NCI-H510A treated with DMSO at 0.1 percent for 48 hours (cell line): ENCODE data around the gene LBP.
"Not testable (repeated sequence)": the region's sequence is repeated elsewhere in the genome, so short reads cannot be mapped to it uniquely, and the experiment has no call there.

Experiments
- DNase-seq: peaks from one replicate; lab custom pipeline; 2025; lab: John Stamatoyannopoulos, UW

Gene LBP, protein sequence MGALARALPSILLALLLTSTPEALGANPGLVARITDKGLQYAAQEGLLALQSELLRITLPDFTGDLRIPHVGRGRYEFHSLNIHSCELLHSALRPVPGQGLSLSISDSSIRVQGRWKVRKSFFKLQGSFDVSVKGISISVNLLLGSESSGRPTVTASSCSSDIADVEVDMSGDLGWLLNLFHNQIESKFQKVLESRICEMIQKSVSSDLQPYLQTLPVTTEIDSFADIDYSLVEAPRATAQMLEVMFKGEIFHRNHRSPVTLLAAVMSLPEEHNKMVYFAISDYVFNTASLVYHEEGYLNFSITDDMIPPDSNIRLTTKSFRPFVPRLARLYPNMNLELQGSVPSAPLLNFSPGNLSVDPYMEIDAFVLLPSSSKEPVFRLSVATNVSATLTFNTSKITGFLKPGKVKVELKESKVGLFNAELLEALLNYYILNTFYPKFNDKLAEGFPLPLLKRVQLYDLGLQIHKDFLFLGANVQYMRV

DNA sequence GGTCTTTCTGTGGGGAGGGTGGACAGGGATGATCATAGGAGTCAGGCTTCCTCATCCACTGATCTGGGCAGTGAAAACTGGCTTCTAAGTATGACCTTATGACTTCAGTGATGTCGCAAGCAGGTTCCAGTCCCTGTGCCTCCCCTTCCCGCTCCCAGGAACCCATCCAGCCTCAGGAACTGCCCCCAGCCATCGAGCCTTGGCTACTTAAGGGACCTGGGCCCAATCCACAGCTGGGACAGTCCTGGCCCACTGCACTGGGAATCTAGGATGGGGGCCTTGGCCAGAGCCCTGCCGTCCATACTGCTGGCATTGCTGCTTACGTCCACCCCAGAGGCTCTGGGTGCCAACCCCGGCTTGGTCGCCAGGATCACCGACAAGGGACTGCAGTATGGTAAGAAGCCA is at the start of gene LBP:
TSS of gene LBP (plus strand) at position 236 of the 405 bp plus-strand sequence. CDS start at position 271, 35 bp downstream.
- DNase-seq, result no peak

GRCh38 chr20:38297916-38298674 is 48.2 kb upstream of the LBP start:
- no peak for DNase-seq

DNA sequence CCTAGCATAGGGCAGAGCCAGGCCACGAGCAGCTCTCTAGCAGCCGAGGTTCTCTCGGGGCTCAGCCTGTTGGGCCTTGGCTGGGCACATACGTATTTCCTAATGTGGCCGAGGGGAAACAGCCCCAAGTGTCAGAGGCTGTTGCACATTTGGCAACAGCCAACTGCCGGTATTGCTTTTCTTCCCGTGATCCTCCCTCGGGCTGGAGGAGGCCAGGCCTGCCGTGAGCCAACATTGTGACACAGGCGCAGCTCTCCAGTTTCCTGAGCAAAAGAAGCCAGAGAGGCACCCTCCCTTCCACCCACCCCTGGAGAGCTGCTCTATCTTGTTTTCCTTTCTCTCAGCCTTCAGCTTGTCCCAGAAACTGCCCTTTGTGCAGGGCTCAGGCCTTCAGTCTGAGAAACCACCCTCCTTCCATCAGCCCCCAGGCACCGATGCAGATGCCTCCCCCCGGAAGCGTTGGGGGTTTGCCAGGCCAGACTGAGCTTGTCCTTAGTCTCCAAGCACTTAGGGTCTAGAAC is 47.5 kb upstream of the LBP start:
- DNase-seq, result no peak

DNA sequence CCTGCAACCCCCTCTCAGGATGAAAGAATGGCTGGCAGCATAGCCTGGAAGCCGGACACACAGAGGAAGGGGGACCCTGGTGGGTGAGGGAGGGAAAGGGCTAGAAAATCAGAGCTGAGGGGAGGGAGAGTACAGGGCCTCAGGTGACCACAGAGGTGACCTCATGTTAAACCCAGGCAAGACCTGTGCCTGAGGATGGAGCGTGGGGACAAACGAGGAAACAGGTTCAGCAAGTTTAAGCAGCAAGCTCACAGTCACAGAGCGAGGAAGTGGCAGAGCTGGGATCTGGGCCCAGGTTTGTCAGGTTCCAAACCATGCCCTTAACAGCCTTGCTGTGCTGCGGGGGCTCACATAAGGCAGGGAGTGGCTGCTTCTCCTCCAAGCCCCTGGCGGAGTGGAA is 46.3 kb upstream of the LBP start:
- peak; percentile 64 for DNase-seq

DNA sequence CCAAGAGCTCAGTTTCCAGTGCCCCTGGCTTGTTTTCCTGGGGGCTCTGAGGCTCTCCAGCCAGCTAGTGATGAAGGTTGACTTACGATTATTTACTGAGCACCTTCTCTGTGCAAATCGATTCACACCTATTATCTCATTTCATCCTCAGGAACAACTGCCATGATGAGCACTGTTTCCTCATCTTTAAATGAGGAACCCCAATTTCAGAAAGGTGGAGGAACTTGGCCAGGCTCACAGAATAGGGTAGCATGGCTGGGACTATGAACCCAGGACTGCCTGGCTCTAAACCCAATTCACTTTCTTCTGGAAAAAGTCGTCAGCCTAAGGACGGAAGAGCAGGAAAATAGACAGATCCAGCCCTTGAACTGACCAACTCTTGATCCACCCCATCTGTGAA is 45.8 kb upstream of the LBP start:
- no peak for DNase-seq

- DNase-seq, result no peak
These were observed 45.0 kb upstream of the LBP start for GRCh38 chr20:38301309-38301708.

DNA sequence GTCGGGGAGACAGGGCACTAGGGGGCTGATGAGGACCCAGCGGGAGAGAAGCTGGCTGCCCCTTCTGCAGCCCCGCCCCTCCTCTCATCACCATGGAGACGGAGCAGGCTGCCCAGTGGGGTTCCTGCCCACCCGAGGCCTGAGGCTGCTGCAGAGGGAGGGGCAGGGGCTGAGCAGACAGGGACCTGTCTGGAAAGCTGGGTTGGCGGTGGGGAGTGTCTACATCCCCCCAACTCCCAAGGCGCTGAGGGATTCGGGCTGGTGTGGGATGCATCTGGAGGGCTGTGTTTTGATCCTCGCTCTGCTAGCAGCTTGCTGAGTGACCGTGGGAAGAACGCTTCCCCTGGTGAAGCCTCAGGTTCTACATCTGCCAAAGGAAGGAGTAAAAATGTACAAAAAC is 43.5 kb upstream of the LBP start:
- DNase-seq, result no peak

DNA sequence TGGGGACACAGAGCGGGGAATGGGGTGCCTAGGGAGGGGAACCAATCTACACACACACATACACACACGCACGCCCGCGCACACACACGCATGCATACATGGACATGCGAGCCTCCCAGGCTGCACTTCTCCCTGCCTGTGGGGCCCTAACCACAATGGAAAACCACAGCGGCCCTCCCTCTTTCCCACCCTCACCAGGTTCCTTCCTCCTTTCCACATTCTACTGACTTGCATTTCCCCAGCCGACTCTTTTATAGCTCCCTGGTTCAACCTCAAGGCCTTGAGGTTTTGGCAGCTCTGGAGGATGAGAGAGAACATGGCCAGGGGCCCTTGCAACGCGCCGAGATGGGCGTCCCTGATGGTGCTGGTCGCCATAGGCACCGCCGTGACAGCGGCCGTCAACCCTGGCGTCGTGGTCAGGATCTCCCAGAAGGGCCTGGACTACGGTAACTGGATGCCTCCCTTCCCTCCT is 42.3 kb upstream of the LBP start, which contains the start of gene BPI:
TSS of gene BPI (plus strand) at position 249 of the 472 bp plus-strand sequence. CDS start at position 317, 68 bp downstream.
- no peak for DNase-seq

- no peak for DNase-seq
These were observed 41.3 kb upstream of the LBP start for GRCh38 chr20:38304845-38305447.

DNA sequence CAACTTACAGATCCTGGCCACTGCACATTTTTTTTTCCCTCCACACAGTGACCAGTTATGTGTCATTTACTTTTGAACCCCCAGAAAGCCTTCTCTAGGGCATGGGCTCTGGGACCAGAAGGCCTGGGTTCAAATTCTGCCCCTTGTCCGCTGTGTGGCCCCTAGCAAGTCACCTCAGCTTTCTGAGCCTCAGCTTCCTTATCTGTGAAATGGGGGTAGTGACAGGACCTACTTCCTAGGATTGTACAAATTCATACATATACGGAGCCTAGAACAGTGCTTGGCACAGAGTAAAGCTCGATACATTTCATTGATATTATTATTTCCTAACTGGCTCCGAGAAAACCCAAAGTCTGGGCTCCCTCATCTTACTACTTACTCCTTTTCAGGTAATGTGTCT is 40.7 kb upstream of the LBP start:
- DNase-seq, result no peak

- DNase-seq, result no peak
These were observed 39.9 kb upstream of the LBP start for GRCh38 chr20:38306379-38306778.

- DNase-seq, result no peak
These were observed 38.8 kb upstream of the LBP start for GRCh38 chr20:38307371-38308046.

- DNase-seq, result no peak
These were observed 38.2 kb upstream of the LBP start for GRCh38 chr20:38308047-38308438.

GRCh38 chr20:38308447-38308846 is 37.8 kb upstream of the LBP start:
- DNase-seq, result no peak

DNA sequence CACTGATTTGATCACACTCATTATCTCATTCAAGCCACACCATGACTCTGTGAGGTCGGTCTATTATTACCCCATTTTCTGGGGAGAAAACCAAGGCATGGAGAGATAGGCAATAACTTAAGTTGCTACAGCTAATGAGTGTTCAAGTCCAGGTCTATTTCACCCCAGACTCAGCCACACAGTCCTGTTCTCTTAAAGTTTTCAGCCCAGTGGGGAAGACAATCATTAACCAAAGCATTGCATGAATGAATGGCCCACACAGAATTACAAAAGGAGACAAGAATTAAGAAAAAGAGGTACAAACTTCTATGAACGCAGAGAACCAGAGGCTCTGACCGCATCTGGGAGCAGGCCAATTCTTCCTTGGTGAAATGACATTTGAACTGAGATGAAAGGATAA is 35.2 kb upstream of the LBP start:
- no peak for DNase-seq

DNA sequence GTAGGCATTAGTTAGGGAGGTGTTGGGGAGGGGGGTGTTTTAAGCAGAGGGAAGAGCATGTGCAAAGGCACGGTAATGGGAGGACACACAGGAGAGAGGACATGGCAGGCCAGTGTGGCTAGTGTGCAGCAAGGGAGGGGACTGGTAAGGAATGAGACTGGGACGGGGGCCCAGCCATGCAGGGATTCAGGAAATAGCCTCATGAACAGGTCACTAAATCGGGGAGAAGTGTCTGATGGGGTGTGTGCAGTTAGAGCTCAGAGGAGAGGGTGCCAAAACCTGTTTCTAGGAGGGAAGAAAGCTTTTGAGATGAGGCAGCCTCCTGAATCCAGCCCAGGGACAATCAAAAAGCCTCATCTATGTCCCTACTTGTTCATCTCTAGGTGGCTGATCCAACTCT is 34.8 kb upstream of the LBP start:
- DNase-seq, result no peak

- DNase-seq, result no peak
These were observed 32.6 kb upstream of the LBP start for GRCh38 chr20:38313676-38314075.

GRCh38 chr20:38314350-38314749 is 31.9 kb upstream of the LBP start:
- not testable (repeated sequence) for DNase-seq

- no peak for DNase-seq
These were observed 30.9 kb upstream of the LBP start for GRCh38 chr20:38315290-38315966.

GRCh38 chr20:38316341-38316740 is 29.9 kb upstream of the LBP start:
- no peak for DNase-seq

DNA sequence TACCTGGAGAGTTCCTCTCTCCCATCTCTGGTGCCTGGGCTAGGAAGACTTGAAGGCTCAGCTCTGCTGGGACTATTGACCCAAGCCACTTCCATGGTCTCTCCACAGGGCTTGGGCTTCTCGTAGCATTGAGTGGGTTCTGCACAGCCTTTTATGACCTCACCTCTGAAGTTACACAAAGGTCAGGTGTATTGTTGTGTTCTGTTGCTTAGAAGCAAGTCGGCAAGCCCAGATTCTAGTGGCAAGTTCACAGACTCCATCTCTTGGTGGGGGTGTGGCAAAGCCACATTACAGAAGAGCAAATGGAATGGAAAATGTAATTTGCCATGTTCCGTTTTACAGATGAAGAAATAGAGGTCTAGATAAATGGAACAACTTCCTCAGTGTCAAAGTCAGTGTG is 28.9 kb upstream of the LBP start:
- DNase-seq, result no peak
